ENCODE results near the gene PON1. TPM values are rescaled to one million over a fixed set of nuclear protein-coding genes. Genes with fewer than 3 reads are reported as not detected.

The PON1 gene
- total and polyA plus RNA-seq, 2 donors from 2014 or later = 0.28 TPM; not detected in 1

DNA sequence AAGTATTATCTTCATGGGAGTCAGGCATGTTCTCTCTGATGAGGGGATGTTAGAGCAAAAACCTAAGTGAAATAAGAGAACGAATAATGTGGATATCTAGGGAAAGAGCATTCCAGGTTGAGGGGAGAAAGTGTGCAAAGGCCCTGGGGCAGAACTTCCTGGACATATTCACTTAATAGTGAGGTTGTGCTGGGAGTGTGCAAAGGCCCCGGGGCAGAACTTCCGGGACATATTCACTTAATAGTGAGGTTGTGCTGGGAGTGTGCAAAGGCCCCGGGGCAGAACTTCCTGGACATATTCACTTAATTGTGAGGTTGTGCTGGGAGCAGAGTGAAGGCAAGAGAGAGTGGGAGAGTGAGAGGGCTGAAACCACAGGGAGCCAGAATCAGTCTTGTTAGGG is 11.8 kb downstream of the PON1 start:
- Histone ChIP-seq H3K4me1 (ENCODE audit: control insufficient read depth in 2 of 3, insufficient read depth in 2 of 3, low read depth in 1 of 3, low read length in 3 of 3) (no peaks in the 10 kb centered on the region), H3K4me3 (ENCODE audit: low read length in 3 of 3) (no peak overlapping the region), H3K9me3 (ENCODE audit: control insufficient read depth in 2 of 3, insufficient read depth in 1 of 3, low read length in 3 of 3) (no peaks in the 10 kb centered on the region), H3K36me3 (ENCODE audit: control insufficient read depth in 2 of 3, insufficient read depth in 3 of 3, low read length in 3 of 3) (no peaks in the 10 kb centered on the region), H3K9ac (ENCODE audit: low read length in 3 of 3) (no peak overlapping the region), H3K27ac (ENCODE audit: low read depth in 2 of 2, low read length in 2 of 2) (no peak overlapping the region), H3K27me3 (ENCODE audit: control insufficient read depth, insufficient read depth, low read length) (no peaks in the 10 kb centered on the region)
- intact Hi-C loops (cut with DNase I) = no loop called here
- TF ChIP-seq, protein P1, sequence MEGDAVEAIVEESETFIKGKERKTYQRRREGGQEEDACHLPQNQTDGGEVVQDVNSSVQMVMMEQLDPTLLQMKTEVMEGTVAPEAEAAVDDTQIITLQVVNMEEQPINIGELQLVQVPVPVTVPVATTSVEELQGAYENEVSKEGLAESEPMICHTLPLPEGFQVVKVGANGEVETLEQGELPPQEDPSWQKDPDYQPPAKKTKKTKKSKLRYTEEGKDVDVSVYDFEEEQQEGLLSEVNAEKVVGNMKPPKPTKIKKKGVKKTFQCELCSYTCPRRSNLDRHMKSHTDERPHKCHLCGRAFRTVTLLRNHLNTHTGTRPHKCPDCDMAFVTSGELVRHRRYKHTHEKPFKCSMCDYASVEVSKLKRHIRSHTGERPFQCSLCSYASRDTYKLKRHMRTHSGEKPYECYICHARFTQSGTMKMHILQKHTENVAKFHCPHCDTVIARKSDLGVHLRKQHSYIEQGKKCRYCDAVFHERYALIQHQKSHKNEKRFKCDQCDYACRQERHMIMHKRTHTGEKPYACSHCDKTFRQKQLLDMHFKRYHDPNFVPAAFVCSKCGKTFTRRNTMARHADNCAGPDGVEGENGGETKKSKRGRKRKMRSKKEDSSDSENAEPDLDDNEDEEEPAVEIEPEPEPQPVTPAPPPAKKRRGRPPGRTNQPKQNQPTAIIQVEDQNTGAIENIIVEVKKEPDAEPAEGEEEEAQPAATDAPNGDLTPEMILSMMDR (IDR thresholded peaks at IDR 0.05; ENCODE audit: borderline replicate concordance, extremely low read depth, insufficient read depth) = no peak
- DNase-seq (no peak), FAIRE-seq (no peak)

DNA sequence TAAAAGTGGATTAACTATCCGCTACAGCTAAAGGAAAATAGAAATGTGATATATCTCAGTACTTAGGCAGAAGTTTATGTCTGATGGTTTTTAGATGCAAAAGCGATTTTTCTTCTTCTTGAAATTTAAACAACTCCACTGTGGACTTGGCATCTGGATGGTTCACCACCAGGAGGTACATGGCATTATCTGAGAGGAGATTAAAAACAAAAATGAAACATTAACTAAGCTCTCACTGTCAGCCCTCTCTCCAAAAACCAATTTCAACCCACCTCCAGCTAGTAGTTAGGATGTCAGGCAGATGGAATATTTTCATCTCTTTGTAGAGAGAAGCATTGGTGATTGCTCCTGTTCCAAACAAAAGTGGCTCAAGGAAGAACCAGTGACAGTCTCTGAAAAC is 12.9 kb downstream of the PON1 start:
- no peak for FAIRE-seq

DNA sequence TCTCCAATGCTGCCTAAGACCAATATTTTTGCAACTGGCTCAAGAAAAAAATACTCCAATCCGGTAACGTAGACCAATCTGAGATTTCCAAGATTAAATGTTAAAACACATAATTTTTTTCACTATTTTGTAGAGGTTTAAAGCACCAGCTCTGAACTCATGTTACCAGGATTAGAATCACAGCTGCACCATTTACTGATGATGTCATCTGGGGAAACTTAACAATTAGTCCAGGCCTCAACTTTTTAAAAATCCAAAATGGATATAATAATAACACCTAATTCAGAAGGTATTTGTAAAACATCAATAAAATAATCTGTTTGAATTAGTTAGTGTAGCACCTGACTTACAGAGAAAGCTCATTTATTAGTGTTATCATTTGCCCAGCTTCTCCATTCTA is 14.4 kb downstream of the PON1 start:
- TF ChIP-seq, protein P1 (IDR thresholded peaks at IDR 0.05; ENCODE audit: borderline replicate concordance, extremely low read depth, insufficient read depth) = no peak
- no peaks in the 10 kb centered on the region for H3K27me3 ChIP-seq (ENCODE audit: control insufficient read depth, insufficient read depth, low read length)
- H3K9me3 ChIP-seq (ENCODE audit: control insufficient read depth in 2 of 3, insufficient read depth in 1 of 3, low read length in 3 of 3) = no peaks in the 10 kb centered on the region
- no peaks in the 10 kb centered on the region for H3K4me1 ChIP-seq (ENCODE audit: control insufficient read depth in 2 of 3, insufficient read depth in 2 of 3, low read depth in 1 of 3, low read length in 3 of 3)
- intact Hi-C loops (cut with DNase I) = no loop called here
- DNase-seq (no peak), FAIRE-seq (no peak)
- no peaks in the 10 kb centered on the region for H3K36me3 ChIP-seq (ENCODE audit: control insufficient read depth in 2 of 3, insufficient read depth in 3 of 3, low read length in 3 of 3)
- no peak overlapping the region for H3K4me3 ChIP-seq (ENCODE audit: low read length in 3 of 3)
- no peak overlapping the region for H3K27ac ChIP-seq (ENCODE audit: low read depth in 2 of 2, low read length in 2 of 2)
- H3K9ac ChIP-seq (ENCODE audit: low read length in 3 of 3) = no peak overlapping the region

More for the DNA sequence above, 12.9 kb downstream of the PON1 start:
- Histone ChIP-seq H3K27me3 (ENCODE audit: control insufficient read depth, insufficient read depth, low read length) (no peaks in the 10 kb centered on the region), H3K4me3 (ENCODE audit: low read length in 3 of 3) (no peak overlapping the region), H3K4me1 (ENCODE audit: control insufficient read depth in 2 of 3, insufficient read depth in 2 of 3, low read depth in 1 of 3, low read length in 3 of 3) (no peaks in the 10 kb centered on the region), H3K27ac (ENCODE audit: low read depth in 2 of 2, low read length in 2 of 2) (no peak overlapping the region), H3K9ac (ENCODE audit: low read length in 3 of 3) (no peak overlapping the region), H3K9me3 (ENCODE audit: control insufficient read depth in 2 of 3, insufficient read depth in 1 of 3, low read length in 3 of 3) (no peaks in the 10 kb centered on the region), H3K36me3 (ENCODE audit: control insufficient read depth in 2 of 3, insufficient read depth in 3 of 3, low read length in 3 of 3) (no peaks in the 10 kb centered on the region)
- TF ChIP-seq, protein P1 (IDR thresholded peaks at IDR 0.05; ENCODE audit: borderline replicate concordance, extremely low read depth, insufficient read depth) = no peak
- no peak for DNase-seq
- intact Hi-C loops (cut with DNase I) = no loop called here

DNA sequence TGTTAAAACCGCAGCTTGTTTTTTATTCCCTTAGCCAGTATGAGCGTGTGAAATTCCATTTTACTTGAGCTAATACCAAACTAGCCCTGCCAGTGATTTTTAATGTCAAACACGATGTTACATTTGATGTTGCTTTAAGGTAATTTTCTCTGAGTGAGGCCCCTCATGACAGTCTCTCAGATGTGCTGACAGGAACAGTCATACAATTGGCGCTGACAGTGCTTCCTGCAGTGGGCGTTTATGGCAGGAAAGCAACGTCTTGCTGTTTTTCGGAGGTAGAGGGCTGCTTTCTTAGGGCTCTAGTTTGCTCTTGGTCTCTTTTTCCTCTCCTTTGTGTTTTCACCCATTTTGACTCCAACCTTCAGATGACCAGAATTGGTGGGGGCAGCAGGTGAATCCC is 19.3 kb downstream of the PON1 start:
- Histone ChIP-seq H3K9ac (ENCODE audit: low read length in 3 of 3) (no peak overlapping the region), H3K9me3 (ENCODE audit: control insufficient read depth in 2 of 3, insufficient read depth in 1 of 3, low read length in 3 of 3) (no peaks in the 10 kb centered on the region), H3K27me3 (ENCODE audit: control insufficient read depth, insufficient read depth, low read length) (no peaks in the 10 kb centered on the region), H3K36me3 (ENCODE audit: control insufficient read depth in 2 of 3, insufficient read depth in 3 of 3, low read length in 3 of 3) (no peaks in the 10 kb centered on the region), H3K4me3 (ENCODE audit: low read length in 3 of 3) (no peak overlapping the region), H3K27ac (ENCODE audit: low read depth in 2 of 2, low read length in 2 of 2) (no peak overlapping the region), H3K4me1 (ENCODE audit: control insufficient read depth in 2 of 3, insufficient read depth in 2 of 3, low read depth in 1 of 3, low read length in 3 of 3) (no peaks in the 10 kb centered on the region)
- TF ChIP-seq, protein P1 (IDR thresholded peaks at IDR 0.05; ENCODE audit: borderline replicate concordance, extremely low read depth, insufficient read depth) = no peak
- DNase-seq = no peak
- intact Hi-C loops (cut with DNase I) = no loop called here
- FAIRE-seq = no peak
